ENCODE results near the gene DDX39B. TPM values are rescaled to one million over a fixed set of nuclear protein-coding genes. Genes with fewer than 3 reads are reported as not detected.
A peak's percentile ranks its signal among the peaks of the same experiment; 100 is the strongest.

Gene DDX39B
- total and polyA plus RNA-seq, 7 experiments from 2014 or later: 106 to 761 (median 506) TPM

DNA sequence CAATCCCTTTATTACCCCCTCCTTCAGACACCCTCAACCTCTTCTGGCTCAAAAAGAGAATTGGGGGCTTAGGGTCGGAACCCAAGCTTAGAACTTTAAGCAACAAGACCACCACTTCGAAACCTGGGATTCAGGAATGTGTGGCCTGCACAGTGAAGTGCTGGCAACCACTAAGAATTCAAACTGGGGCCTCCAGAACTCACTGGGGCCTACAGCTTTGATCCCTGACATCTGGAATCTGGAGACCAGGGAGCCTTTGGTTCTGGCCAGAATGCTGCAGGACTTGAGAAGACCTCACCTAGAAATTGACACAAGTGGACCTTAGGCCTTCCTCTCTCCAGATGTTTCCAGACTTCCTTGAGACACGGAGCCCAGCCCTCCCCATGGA is 35.8 kb upstream of the DDX39B start:
- H3K36me3 ChIP-seq (ENCODE audit: control insufficient read depth in 2 of 3, insufficient read depth in 3 of 3, low read length in 3 of 3): peaks cover 4 to 20% (median 5%) of the 10 kb centered on the region in 3 experiments
- intact Hi-C loops (cut with micrococcal nuclease): loop anchor here in 1 of 2 donors (5.0 kb wide), 1 partner anchor 160 kb away; the partner anchor contains the start of gene CLIC1
- H3K27ac ChIP-seq (ENCODE audit: low read depth, low read length): peak overlapping the region; percentile 97
- CTCF ChIA-PET: interaction anchor here (0.9 to 18.2 kb wide), 5 partner anchors 7 to 27 kb away, joined by 3 to 687 read pairs (median 41); partner anchors contain the start of genes ATP6V1G2, LST1, LTB and NCR3
- Mint-ChIP-seq H3K27ac (peak overlapping the region in 8 of 9 donors; percentile 93 to 99 (median 98)), H3K4me3 (peak overlapping the region; percentile 85 to 99 (median 93)), H3K4me1 (peaks cover 57 to 83% (median 75%) of the 10 kb centered on the region in 7 donors), H3K27me3 (peaks cover 0 to 3% (median 0%) of the 10 kb centered on the region in 5 donors), H3K36me3 (peaks cover 11 to 68% (median 16%) of the 10 kb centered on the region in 5 donors), H3K9me3 (no peaks in the 10 kb centered on the region)
- POLR2A ChIA-PET: interaction anchor here (53.8 to 66.4 kb wide), 2 partner anchors 13 to 18 kb away, joined by 3078 read pairs; partner anchors contain the start of genes AIF1, ATP6V1G2, DDX39B and LST1
- ATAC-seq: no peak
- no peaks in the 10 kb centered on the region for H3K9me3 ChIP-seq (ENCODE audit: control insufficient read depth in 2 of 3, low read length in 3 of 3)
- DNase-seq: no peak
- peak overlapping the region; percentile 77 for H3K4me3 ChIP-seq (ENCODE audit: low read length)
- H3K27me3 ChIP-seq (ENCODE audit: control insufficient read depth in 2 of 2, insufficient read depth in 2 of 2, low read length in 2 of 2): no peaks in the 10 kb centered on the region
- peaks cover 50 to 58% of the 10 kb centered on the region in 2 donors for H3K4me1 ChIP-seq (ENCODE audit: control insufficient read depth in 2 of 2, insufficient read depth in 2 of 2, low read length in 2 of 2)

DNA sequence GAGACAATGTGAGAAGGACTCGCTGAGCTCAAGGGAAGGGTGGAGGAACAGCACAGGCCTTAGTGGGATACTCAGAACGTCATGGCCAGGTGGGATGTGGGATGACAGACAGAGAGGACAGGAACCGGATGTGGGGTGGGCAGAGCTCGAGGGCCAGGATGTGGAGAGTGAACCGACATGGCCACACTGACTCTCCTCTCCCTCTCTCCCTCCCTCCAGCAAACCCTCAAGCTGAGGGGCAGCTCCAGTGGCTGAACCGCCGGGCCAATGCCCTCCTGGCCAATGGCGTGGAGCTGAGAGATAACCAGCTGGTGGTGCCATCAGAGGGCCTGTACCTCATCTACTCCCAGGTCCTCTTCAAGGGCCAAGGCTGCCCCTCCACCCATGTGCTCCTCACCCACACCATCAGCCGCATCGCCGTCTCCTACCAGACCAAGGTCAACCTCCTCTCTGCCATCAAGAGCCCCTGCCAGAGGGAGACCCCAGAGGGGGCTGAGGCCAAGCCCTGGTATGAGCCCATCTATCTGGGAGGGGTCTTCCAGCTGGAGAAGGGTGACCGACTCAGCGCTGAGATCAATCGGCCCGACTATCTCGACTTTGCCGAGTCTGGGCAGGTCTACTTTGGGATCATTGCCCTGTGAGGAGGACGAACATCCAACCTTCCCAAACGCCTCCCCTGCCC is 35.2 kb upstream of the DDX39B start:
- ATAC-seq: no peak
- H3K27me3 Mint-ChIP-seq: peaks cover 0 to 3% (median 0%) of the 10 kb centered on the region in 5 donors
- Histone ChIP-seq H3K9me3 (ENCODE audit: control insufficient read depth in 2 of 3, low read length in 3 of 3) (no peaks in the 10 kb centered on the region), H3K4me3 (ENCODE audit: low read length) (peak overlapping the region; percentile 77), H3K4me1 (ENCODE audit: control insufficient read depth in 2 of 2, insufficient read depth in 2 of 2, low read length in 2 of 2) (peaks cover 50 to 56% of the 10 kb centered on the region in 2 donors), H3K27ac (ENCODE audit: low read depth, low read length) (peak overlapping the region; percentile 97), H3K36me3 (ENCODE audit: control insufficient read depth in 2 of 3, insufficient read depth in 3 of 3, low read length in 3 of 3) (peaks cover 4 to 19% (median 5%) of the 10 kb centered on the region in 3 experiments), H3K27me3 (ENCODE audit: control insufficient read depth in 2 of 2, insufficient read depth in 2 of 2, low read length in 2 of 2) (no peaks in the 10 kb centered on the region)
- peaks cover 11 to 69% (median 16%) of the 10 kb centered on the region in 5 donors for H3K36me3 Mint-ChIP-seq
- peak in 1 of 9 donors; percentile 65 for DNase-seq
- ChIA-PET CTCF (interaction anchor here (0.9 to 18.2 kb wide), 8 partner anchors 8 to 82 kb away, joined by 3 to 687 read pairs (median 6); partner anchors contain the start of genes ATP6V1G2, LST1, LTB and NCR3), POLR2A (interaction anchor here (0.7 to 66.4 kb wide), 4 partner anchors 13 to 82 kb away, joined by 3 to 3078 read pairs (median 1544); partner anchors contain the start of genes AIF1, ATP6V1G2, BAG6 and DDX39B)
- intact Hi-C loops (cut with micrococcal nuclease): loop anchor here in 1 of 2 donors (1.0 to 5.0 kb wide), 2 partner anchors 9 to 160 kb away; partner anchors contain the start of gene CLIC1
- no peaks in the 10 kb centered on the region for H3K9me3 Mint-ChIP-seq
- peak overlapping the region; percentile 85 to 99 (median 93) for H3K4me3 Mint-ChIP-seq
- H3K27ac Mint-ChIP-seq: peak overlapping the region; percentile 93 to 99 (median 99)
- peaks cover 54 to 84% (median 76%) of the 10 kb centered on the region in 7 donors for H3K4me1 Mint-ChIP-seq

DNA sequence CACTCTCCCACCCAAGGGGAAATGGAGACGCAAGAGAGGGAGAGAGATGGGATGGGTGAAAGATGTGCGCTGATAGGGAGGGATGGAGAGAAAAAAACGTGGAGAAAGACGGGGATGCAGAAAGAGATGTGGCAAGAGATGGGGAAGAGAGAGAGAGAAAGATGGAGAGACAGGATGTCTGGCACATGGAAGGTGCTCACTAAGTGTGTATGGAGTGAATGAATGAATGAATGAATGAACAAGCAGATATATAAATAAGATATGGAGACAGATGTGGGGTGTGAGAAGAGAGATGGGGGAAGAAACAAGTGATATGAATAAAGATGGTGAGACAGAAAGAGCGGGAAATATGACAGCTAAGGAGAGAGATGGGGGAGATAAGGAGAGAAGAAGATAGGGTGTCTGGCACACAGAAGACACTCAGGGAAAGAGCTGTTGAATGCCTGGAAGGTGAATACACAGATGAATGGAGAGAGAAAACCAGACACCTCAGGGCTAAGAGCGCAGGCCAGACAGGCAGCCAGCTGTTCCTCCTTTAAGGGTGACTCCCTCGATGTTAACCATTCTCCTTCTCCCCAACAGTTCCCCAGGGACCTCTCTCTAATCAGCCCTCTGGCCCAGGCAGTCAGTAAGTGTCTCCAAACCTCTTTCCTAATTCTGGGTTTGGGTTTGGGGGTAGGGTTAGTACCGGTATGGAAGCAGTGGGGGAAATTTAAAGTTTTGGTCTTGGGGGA is 34.3 kb upstream of the DDX39B start:
- peaks cover 0 to 3% (median 0%) of the 10 kb centered on the region in 5 donors for H3K27me3 Mint-ChIP-seq
- no peaks in the 10 kb centered on the region for H3K9me3 ChIP-seq (ENCODE audit: control insufficient read depth in 2 of 3, low read length in 3 of 3)
- peak overlapping the region; percentile 91 to 99 (median 99) for H3K27ac Mint-ChIP-seq
- ATAC-seq (no peak), DNase-seq (peak in 1 of 9 donors; percentile 32)
- peaks cover 4 to 9% (median 5%) of the 10 kb centered on the region in 3 experiments for H3K36me3 ChIP-seq (ENCODE audit: control insufficient read depth in 2 of 3, insufficient read depth in 3 of 3, low read length in 3 of 3)
- CTCF ChIA-PET: interaction anchor here (0.9 to 18.2 kb wide), 8 partner anchors 8 to 81 kb away, joined by 3 to 687 read pairs (median 6); partner anchors contain the start of genes ATP6V1G2, LST1, LTB and NCR3
- POLR2A ChIA-PET: interaction anchor here (0.7 to 66.4 kb wide), 6 partner anchors 12 to 88 kb away, joined by 3 to 3078 read pairs (median 7); partner anchors contain the start of genes AIF1, ATP6V1G2, BAG6 and DDX39B
- intact Hi-C loops (cut with micrococcal nuclease): loop anchor here in 1 of 2 donors (1.0 to 5.0 kb wide), 3 partner anchors 8 to 161 kb away; partner anchors contain the start of gene CLIC1
- peak overlapping the region; percentile 85 to 99 (median 93) for H3K4me3 Mint-ChIP-seq
- H3K27ac ChIP-seq (ENCODE audit: low read depth, low read length): peak overlapping the region; percentile 97
- peak overlapping the region; percentile 77 for H3K4me3 ChIP-seq (ENCODE audit: low read length)
- peaks cover 3 to 60% (median 10%) of the 10 kb centered on the region in 5 donors for H3K36me3 Mint-ChIP-seq
- no peaks in the 10 kb centered on the region for H3K9me3 Mint-ChIP-seq
- peaks cover 57 to 65% of the 10 kb centered on the region in 2 donors for H3K4me1 ChIP-seq (ENCODE audit: control insufficient read depth in 2 of 2, insufficient read depth in 2 of 2, low read length in 2 of 2)
- H3K4me1 Mint-ChIP-seq: peaks cover 54 to 93% (median 85%) of the 10 kb centered on the region in 7 donors
- no peaks in the 10 kb centered on the region for H3K27me3 ChIP-seq (ENCODE audit: control insufficient read depth in 2 of 2, insufficient read depth in 2 of 2, low read length in 2 of 2)

DNA sequence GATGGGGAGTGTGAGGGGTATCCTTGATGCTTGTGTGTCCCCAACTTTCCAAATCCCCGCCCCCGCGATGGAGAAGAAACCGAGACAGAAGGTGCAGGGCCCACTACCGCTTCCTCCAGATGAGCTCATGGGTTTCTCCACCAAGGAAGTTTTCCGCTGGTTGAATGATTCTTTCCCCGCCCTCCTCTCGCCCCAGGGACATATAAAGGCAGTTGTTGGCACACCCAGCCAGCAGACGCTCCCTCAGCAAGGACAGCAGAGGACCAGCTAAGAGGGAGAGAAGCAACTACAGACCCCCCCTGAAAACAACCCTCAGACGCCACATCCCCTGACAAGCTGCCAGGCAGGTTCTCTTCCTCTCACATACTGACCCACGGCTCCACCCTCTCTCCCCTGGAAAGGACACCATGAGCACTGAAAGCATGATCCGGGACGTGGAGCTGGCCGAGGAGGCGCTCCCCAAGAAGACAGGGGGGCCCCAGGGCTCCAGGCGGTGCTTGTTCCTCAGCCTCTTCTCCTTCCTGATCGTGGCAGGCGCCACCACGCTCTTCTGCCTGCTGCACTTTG is 33.6 kb upstream of the DDX39B start, which contains the start of gene TNF:
TSS of gene TNF (plus strand) at position 231 of the 567 bp plus-strand sequence. CDS start at position 408, 177 bp downstream.
- CTCF ChIA-PET: interaction anchor here (0.5 to 18.2 kb wide), 9 partner anchors 10 to 1811 kb away, joined by 3 to 687 read pairs (median 5); partner anchors contain the start of genes ATP6V1G2, DDX39B, LST1 and LTB
- peak within 1 kb of the TSS; percentile 97 for H3K27ac ChIP-seq (ENCODE audit: low read depth, low read length)
- H3K4me1 ChIP-seq (ENCODE audit: control insufficient read depth in 2 of 2, insufficient read depth in 2 of 2, low read length in 2 of 2): peaks cover 62 to 71% of the 10 kb centered on the region in 2 donors
- ATAC-seq (peak; percentile 26), DNase-seq (peak in 4 of 9 donors; percentile 37 to 89 (median 59))
- H3K9me3 ChIP-seq (ENCODE audit: control insufficient read depth in 2 of 3, low read length in 3 of 3): no peaks in the 10 kb centered on the region
- Mint-ChIP-seq H3K27ac (peak within 1 kb of the TSS; percentile 91 to 99 (median 99)), H3K4me3 (peak within 1 kb of the TSS; percentile 85 to 99 (median 94)), H3K27me3 (peaks cover 0 to 3% (median 0%) of the 10 kb centered on the region in 5 donors), H3K36me3 (peaks cover 0 to 53% (median 5%) of the 10 kb centered on the region in 5 donors), H3K4me1 (peaks cover 54 to 98% (median 90%) of the 10 kb centered on the region in 7 donors), H3K9me3 (no peaks in the 10 kb centered on the region)
- intact Hi-C loops (cut with micrococcal nuclease): loop anchor here in 1 of 2 donors (2.0 to 5.0 kb wide), 2 partner anchors 17 to 162 kb away; partner anchors contain the start of gene CLIC1
- H3K27me3 ChIP-seq (ENCODE audit: control insufficient read depth in 2 of 2, insufficient read depth in 2 of 2, low read length in 2 of 2): no peaks in the 10 kb centered on the region
- H3K4me3 ChIP-seq (ENCODE audit: low read length): peak within 1 kb of the TSS; percentile 77
- peaks cover under 1 to 7% (median 5%) of the 10 kb centered on the region in 3 experiments for H3K36me3 ChIP-seq (ENCODE audit: control insufficient read depth in 2 of 3, insufficient read depth in 3 of 3, low read length in 3 of 3)
- POLR2A ChIA-PET: interaction anchor here (0.6 to 66.4 kb wide), 6 partner anchors 11 to 1769 kb away, joined by 3 to 3078 read pairs (median 7); partner anchors contain the start of genes AIF1, ATP6V1G2, BAG6 and DDX39B

DNA sequence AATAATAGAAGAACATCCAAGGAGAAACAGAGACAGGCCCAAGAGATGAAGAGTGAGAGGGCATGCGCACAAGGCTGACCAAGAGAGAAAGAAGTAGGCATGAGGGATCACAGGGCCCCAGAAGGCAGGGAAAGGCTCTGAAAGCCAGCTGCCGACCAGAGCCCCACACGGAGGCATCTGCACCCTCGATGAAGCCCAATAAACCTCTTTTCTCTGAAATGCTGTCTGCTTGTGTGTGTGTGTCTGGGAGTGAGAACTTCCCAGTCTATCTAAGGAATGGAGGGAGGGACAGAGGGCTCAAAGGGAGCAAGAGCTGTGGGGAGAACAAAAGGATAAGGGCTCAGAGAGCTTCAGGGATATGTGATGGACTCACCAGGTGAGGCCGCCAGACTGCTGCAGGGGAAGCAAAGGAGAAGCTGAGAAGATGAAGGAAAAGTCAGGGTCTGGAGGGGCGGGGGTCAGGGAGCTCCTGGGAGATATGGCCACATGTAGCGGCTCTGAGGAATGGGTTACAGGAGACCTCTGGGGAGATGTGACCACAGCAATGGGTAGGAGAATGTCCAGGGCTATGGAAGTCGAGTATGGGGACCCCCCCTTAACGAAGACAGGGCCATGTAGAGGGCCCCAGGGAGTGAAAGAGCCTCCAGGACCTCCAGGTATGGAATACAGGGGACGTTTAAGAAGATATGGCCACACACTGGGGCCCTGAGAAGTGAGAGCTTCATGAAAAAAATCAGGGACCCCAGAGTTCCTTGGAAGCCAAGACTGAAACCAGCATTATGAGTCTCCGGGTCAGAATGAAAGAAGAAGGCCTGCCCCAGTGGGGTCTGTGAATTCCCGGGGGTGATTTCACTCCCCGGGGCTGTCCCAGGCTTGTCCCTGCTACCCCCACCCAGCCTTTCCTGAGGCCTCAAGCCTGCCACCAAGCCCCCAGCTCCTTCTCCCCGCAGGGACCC is 32.6 kb upstream of the DDX39B start:
- peaks cover 62 to 69% of the 10 kb centered on the region in 2 donors for H3K4me1 ChIP-seq (ENCODE audit: control insufficient read depth in 2 of 2, insufficient read depth in 2 of 2, low read length in 2 of 2)
- H3K27me3 ChIP-seq (ENCODE audit: control insufficient read depth in 2 of 2, insufficient read depth in 2 of 2, low read length in 2 of 2): no peaks in the 10 kb centered on the region
- CTCF ChIA-PET: interaction anchor here (1.3 to 18.2 kb wide), 6 partner anchors 11 to 82 kb away, joined by 3 to 687 read pairs (median 23); partner anchors contain the start of genes ATP6V1G2, DDX39B, LST1 and LTB
- Mint-ChIP-seq H3K27ac (peak overlapping the region; percentile 97 to 99 (median 99)), H3K27me3 (peaks cover 0 to 12% (median 0%) of the 10 kb centered on the region in 5 donors), H3K4me1 (peaks cover 55 to 97% (median 93%) of the 10 kb centered on the region in 7 donors), H3K9me3 (no peaks in the 10 kb centered on the region), H3K4me3 (peak overlapping the region; percentile 39 to 99 (median 94)), H3K36me3 (peaks cover 0 to 45% (median 4%) of the 10 kb centered on the region in 5 donors)
- peak in 1 of 9 donors; percentile 53 for DNase-seq
- H3K4me3 ChIP-seq (ENCODE audit: low read length): peak overlapping the region; percentile 77
- peaks cover 0 to 7% (median 5%) of the 10 kb centered on the region in 3 experiments for H3K36me3 ChIP-seq (ENCODE audit: control insufficient read depth in 2 of 3, insufficient read depth in 3 of 3, low read length in 3 of 3)
- H3K9me3 ChIP-seq (ENCODE audit: control insufficient read depth in 2 of 3, low read length in 3 of 3): no peaks in the 10 kb centered on the region
- intact Hi-C loops (cut with micrococcal nuclease): loop anchor here in 1 of 2 donors (2.0 to 5.0 kb wide), 2 partner anchors 16 to 163 kb away; partner anchors contain the start of gene CLIC1
- POLR2A ChIA-PET: interaction anchor here (0.6 to 66.4 kb wide), 7 partner anchors 10 to 1770 kb away, joined by 3 to 3078 read pairs (median 4); partner anchors contain the start of genes AIF1, ATP6V1G2, BAG6 and DDX39B
- H3K27ac ChIP-seq (ENCODE audit: low read depth, low read length): peak overlapping the region; percentile 97
- no peak for ATAC-seq
